Calu3 (cell line): ENCODE data around the gene PPP1R9A. TPM values are rescaled to one million over a fixed set of nuclear protein-coding genes. Genes with fewer than 3 reads are reported as not detected.

Experiments used
- BruUV-seq: library from RNA; stranded (reverse); fragments of 400-500 nt; replicated peaks from 2 replicates; lab custom pipeline; 2021; lab: Mats Ljungman, UMichigan
- CTCF ChIA-PET: fragments of 300-600 bp; sonication (Branson Sonifier 250); formaldehyde crosslinking; loops from one replicate; lab custom pipeline; 2022; ENCODE audit warnings: antibody characterized with exemption; lab: Charles Lee
- DNase-seq: peaks from one replicate; pipeline ENCODE4 v3.0.0; 2022
- H3K27ac Mint-ChIP-seq: one replicate; pipeline ENCODE4 v1.8.0; 2022; ENCODE audit warnings: mixed read lengths; ENCODE audit not compliant: unreplicated experiment
- H3K27me3 Mint-ChIP-seq: one replicate; pipeline ENCODE4 v1.8.0; 2022; ENCODE audit warnings: mixed read lengths; ENCODE audit not compliant: unreplicated experiment
- H3K36me3 Mint-ChIP-seq: one replicate; pipeline ENCODE4 v1.8.0; 2022; ENCODE audit warnings: mild to moderate bottlenecking, moderate library complexity, mixed read lengths; ENCODE audit not compliant: insufficient read depth, unreplicated experiment
- H3K4me1 Mint-ChIP-seq: one replicate; pipeline ENCODE4 v1.8.0; 2022; ENCODE audit warnings: mild to moderate bottlenecking, low read depth, mixed read lengths; ENCODE audit not compliant: unreplicated experiment
- H3K4me3 Mint-ChIP-seq: one replicate; pipeline ENCODE4 v1.8.0; 2022; ENCODE audit warnings: mild to moderate bottlenecking, low read depth, moderate library complexity, mixed read lengths; ENCODE audit not compliant: unreplicated experiment
- H3K9me3 Mint-ChIP-seq: one replicate; pipeline ENCODE4 v1.8.0; 2022; ENCODE audit warnings: low read depth, mixed read lengths; ENCODE audit not compliant: unreplicated experiment
- intact Hi-C: fragments of 100-400 bp; cut with micrococcal nuclease; formaldehyde crosslinking; loops from one replicate; pipeline ENCODE4 v1.10.0; 2022; ENCODE audit not compliant: unreplicated experiment
- total RNA-seq: library from RNA; stranded (reverse); gene quantifications from 2 replicates; pipeline ENCODE4 v1.2.3, GENCODE V29; 2022
- TF ChIP-seq, protein P1 (sequence below): fragments of 200-600 bp; IDR thresholded peaks from one replicate; pipeline ENCODE4 v1.8.0; 2022; ENCODE audit warnings: antibody characterized with exemption; ENCODE audit not compliant: unreplicated experiment

The PPP1R9A gene
- total RNA-seq, 1 experiment from 2014 or later = 19.4 TPM

DNA sequence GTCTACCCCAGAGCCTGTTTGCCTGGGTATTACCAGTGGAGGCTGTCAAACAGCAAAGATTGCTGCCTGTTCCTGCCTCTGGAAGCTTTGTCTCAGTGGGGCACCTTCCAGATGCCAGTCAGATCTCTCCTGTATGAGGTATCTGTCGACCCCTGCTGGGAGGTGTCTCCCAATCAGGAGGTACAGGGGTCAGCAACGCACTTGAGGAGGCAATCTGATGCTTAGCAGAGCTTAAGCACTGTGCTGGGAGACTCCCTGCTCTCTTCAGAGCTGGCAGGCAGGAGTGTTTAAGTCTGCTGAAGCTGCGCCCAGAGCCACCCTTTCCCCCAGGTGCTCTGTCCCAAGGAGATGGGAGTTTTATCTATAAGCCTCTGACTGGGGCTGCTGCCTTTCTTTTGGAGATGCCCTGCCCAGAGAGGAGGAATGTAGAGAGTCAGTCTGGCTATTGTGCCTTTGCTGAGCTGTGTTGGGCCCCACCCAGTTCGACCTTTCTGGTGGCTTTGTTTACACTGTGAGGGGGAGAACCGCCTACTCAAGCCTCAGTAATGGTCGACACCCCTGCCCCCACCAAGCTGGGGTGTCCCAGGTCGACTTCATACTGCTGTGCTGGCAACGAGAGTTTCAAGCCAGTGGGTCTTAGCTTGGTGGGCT, 62.2 kb downstream of the PPP1R9A start:
- no TSS peak for BruUV-seq

DNA sequence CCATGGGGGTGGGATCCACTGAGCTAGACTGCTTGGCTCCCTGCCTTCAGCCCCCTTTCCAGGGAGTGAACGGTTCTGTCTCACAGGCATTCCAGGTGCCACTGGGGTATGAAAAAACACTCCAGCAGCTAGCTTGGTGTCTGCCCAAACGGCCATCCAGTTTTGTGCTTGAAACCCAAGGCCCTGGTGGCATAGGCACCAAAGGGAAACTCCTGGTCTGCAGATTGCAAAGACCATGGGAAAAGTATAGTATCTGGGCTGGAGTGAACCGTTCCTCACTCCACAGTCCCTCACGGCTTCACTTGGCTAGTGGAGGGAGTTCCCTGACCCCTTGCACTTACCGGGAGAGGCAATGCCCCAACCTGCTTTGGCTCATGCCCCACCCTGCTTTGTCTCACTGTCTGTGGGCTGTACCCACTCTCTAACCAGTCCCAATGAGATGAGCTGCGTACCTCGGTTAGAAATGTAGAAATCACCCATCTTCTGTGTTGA, 62.7 kb downstream of the PPP1R9A start:
- Mint-ChIP-seq H3K4me3 (no peak overlapping the region), H3K27ac (no peak overlapping the region), H3K27me3 (no peaks in the 10 kb centered on the region), H3K9me3 (no peaks in the 10 kb centered on the region), H3K4me1 (peaks cover 69% of the 10 kb centered on the region), H3K36me3 (no peaks in the 10 kb centered on the region)
- CTCF ChIA-PET = interaction anchor here (0.9 kb wide), 1 partner anchor 669 kb away, joined by 4 read pairs; no protein-coding TSS in a partner anchor
- intact Hi-C loops = no loop called here
- no TSS peak for BruUV-seq
- DNase-seq = no peak
- TF ChIP-seq, protein P1, sequence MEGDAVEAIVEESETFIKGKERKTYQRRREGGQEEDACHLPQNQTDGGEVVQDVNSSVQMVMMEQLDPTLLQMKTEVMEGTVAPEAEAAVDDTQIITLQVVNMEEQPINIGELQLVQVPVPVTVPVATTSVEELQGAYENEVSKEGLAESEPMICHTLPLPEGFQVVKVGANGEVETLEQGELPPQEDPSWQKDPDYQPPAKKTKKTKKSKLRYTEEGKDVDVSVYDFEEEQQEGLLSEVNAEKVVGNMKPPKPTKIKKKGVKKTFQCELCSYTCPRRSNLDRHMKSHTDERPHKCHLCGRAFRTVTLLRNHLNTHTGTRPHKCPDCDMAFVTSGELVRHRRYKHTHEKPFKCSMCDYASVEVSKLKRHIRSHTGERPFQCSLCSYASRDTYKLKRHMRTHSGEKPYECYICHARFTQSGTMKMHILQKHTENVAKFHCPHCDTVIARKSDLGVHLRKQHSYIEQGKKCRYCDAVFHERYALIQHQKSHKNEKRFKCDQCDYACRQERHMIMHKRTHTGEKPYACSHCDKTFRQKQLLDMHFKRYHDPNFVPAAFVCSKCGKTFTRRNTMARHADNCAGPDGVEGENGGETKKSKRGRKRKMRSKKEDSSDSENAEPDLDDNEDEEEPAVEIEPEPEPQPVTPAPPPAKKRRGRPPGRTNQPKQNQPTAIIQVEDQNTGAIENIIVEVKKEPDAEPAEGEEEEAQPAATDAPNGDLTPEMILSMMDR = no peak

More for the DNA sequence above, 62.2 kb downstream of the PPP1R9A start:
- intact Hi-C loops = no loop called here
- CTCF ChIA-PET = interaction anchor here (0.9 kb wide), 1 partner anchor 668 kb away, joined by 4 read pairs; no protein-coding TSS in a partner anchor
- H3K4me1 Mint-ChIP-seq = peaks cover 64% of the 10 kb centered on the region
- no peak overlapping the region for H3K4me3 Mint-ChIP-seq
- TF ChIP-seq, protein P1 = no peak
- DNase-seq = peak; percentile 30
- no peaks in the 10 kb centered on the region for H3K9me3 Mint-ChIP-seq
- H3K27ac Mint-ChIP-seq = no peak overlapping the region
- H3K36me3 Mint-ChIP-seq = no peaks in the 10 kb centered on the region
- no peaks in the 10 kb centered on the region for H3K27me3 Mint-ChIP-seq

DNA sequence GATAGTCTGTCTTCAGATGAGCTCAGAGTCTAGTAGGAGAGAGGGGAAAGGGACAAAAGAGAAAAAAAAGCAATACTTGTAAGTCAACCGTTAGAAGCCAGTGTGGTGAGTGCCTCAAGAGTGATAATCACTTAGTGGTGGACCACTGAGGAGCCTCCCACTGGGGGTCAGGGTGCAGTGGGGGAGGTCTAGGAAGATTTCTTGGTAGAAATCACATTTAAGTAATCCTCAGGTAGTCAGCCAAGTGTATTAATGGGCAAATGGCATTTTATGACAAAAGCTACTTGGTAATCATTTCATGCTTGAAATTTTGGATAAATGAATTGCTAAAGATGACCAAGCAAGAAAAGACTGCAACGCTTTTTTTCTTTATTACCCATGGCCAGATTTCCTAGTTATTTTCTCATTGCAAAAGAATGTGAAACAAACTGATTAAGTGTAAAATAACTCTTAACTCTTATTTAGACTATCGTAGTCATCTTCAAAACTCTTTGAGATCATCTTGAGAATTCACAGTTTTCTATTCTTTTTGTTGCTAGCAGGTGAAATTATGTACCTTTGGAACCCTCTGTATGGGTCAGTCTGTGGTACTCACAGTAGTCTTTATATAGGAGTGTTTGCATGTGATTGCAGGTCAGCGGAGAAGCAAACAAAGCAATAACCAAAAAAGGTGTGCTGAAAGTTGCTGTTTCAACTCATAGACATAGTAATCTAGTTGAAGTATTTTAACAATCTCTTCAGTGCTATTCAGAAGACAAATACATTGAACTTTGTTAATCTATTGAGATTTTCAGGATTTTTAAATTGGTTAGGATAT, 63.9 kb downstream of the PPP1R9A start:
- Mint-ChIP-seq H3K9me3 (no peaks in the 10 kb centered on the region), H3K4me3 (no peak overlapping the region), H3K36me3 (no peaks in the 10 kb centered on the region), H3K27ac (no peak overlapping the region), H3K27me3 (no peaks in the 10 kb centered on the region), H3K4me1 (peaks cover 75% of the 10 kb centered on the region)
- TF ChIP-seq, protein P1 = no peak
- BruUV-seq = no TSS peak
- CTCF ChIA-PET = interaction anchor here (0.7 to 1.2 kb wide), 2 partner anchors 9 to 60 kb away, joined by 4 to 9 read pairs; no protein-coding TSS in a partner anchor
- intact Hi-C loops = no loop called here
- DNase-seq = no peak

DNA sequence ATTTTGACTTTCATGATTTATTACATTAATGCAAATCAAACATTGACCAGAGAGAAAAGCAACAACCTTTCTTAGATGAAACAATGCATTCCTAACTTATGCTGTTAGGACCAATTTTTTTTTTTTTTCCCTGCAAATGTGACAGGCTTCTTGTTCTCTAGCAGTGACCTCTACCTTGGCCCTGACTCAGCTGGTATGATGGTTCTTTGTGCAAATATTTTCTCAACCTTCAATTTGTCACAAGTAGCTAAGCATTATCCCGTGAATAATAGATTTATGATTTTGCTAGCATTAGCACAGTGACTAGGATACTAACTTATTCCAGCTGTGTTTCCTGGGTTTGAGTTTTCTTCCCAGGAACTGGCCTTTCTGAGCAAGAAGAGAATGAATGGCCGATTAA, 64.9 kb downstream of the PPP1R9A start:
- peaks cover 73% of the 10 kb centered on the region for H3K4me1 Mint-ChIP-seq
- TF ChIP-seq, protein P1 = no peak
- intact Hi-C loops = no loop called here
- no peaks in the 10 kb centered on the region for H3K27me3 Mint-ChIP-seq
- H3K9me3 Mint-ChIP-seq = no peaks in the 10 kb centered on the region
- no TSS peak for BruUV-seq
- peak; percentile 19 for DNase-seq
- no peak overlapping the region for H3K4me3 Mint-ChIP-seq
- peak overlapping the region; percentile 42 for H3K27ac Mint-ChIP-seq
- CTCF ChIA-PET = interaction anchor here (1.2 kb wide), 1 partner anchor 8 kb away, joined by 4 read pairs; no protein-coding TSS in a partner anchor
- no peaks in the 10 kb centered on the region for H3K36me3 Mint-ChIP-seq
